ENCODE measurements around the gene SYP.

Gene SYP

DNA sequence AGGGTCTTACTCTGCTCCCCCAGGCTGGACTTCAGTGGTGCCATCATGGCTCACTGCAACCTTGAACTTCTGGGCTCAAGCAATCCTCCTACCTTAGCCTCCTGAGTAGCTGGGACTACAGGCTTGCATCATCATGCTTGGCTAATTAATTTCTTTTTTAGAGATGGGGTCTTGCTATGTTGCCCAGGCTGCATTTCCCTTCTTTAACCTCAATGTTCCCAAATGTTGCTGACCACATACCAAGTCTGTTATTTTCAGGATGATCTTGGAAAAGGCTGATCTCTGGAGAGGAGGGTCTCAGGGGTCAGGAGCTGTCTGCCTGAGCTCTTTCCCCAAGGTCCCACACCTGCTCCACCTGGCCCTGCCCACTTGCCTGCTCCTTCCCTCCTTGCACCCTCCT lies 20.1 kb upstream of the SYP start:
- no peak for DNase-seq (ENCODE audit: low read depth)

DNA sequence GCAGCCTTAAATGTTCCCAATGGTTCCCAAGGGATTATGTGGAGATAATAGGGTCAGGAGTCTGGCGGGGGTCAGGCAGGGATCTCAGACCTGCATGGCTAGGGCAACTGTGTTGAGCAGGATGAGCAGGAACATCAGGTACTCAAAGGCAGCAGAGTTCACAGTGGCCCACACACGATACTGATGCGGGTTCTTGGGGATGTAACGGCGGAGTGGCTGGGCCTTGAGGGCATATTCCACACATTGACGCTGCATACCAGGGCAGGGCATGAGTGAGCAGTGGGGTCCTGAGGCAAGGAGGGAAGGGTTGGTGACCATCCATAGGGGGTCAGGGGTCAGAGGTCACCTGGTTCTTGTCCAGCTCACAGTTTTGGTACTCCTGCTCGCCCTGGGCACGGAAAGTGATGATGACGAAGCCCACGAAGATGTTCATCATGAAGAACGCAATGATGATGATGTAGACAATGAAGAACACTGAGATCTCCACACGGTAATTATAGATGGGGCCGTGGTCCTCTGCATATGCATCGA lies 15.1 kb upstream of the SYP start:
- DNase-seq (ENCODE audit: low read depth), result no peak

DNA sequence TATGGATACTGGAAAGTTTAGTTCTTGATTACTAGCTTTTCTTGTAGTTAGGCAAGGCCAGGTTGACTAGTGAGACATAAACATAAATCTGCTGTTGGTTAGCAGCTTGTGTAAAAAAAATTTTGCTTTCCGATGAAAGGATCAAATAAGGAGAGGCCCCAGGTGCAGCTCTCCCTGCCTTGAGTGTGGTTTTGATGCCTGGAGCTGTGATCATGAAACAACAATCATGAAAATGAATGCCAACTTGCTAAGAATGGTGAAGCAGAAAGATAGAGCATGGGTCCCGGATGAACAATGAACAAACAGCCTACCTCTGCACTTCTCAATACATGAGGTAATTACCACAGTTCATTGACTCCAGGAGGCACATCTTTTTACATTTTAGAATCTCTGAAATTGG lies 14.4 kb upstream of the SYP start:
- no peak for DNase-seq (ENCODE audit: low read depth)

DNA sequence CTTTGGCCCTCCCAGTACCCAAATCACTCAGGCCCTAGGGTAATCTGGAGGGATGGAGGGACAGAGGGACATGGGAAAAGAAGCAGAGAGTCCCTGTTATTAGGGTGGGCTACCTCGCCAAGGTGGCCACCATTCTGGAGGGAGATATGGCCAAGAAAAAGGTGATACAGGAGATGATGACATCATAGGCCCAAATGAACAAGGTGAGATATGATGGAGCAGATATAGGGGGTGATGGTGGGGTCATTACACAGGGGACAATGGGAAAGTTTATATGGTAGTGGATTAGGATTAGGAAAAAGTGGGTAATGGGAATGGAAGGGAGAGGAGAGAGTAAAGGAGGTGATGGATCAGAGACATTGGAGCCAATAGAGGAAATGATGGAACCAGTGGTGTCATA lies 12.9 kb upstream of the SYP start:
- DNase-seq (ENCODE audit: low read depth), result no peak

DNA sequence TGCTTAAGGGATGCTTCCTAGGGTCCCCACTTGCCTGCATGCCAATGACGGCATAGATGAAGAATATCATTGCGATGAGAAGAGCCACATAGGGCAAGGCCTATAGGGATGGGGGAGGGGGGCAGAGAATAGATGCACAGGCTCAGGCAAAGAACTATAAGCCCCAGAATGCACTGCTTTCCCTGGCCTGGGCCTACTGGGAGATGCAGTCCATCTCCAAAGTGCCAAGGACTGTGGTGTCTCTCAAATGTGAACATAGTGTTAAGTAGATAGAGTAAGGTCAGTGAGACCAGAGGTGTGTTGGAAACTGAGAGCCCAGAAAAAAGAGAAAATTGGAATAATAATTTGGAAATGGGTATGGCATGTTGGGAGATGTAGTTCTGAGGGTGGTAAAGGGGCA lies 12.2 kb upstream of the SYP start:
- no peak for DNase-seq (ENCODE audit: low read depth)

DNA sequence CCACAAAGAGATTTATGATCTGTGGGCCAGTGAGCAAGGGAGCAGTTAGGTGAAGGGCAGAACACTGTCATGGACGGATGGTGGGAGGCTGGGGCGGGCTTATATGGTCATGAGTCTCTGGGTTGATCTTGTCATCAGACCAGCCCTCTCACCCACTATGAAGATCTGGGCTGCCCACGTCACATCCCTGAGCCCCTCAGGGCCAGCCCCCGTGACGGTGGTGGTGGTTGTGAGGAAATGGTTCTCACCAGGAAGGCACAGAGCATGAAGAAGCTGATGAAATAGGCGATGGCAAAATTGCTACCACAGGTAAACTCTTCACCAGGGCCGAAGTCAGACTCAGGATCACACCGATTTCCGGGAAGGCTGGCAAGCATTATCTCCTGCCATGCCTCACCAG lies 11.1 kb upstream of the SYP start:
- DNase-seq (ENCODE audit: low read depth), result no peak

DNA sequence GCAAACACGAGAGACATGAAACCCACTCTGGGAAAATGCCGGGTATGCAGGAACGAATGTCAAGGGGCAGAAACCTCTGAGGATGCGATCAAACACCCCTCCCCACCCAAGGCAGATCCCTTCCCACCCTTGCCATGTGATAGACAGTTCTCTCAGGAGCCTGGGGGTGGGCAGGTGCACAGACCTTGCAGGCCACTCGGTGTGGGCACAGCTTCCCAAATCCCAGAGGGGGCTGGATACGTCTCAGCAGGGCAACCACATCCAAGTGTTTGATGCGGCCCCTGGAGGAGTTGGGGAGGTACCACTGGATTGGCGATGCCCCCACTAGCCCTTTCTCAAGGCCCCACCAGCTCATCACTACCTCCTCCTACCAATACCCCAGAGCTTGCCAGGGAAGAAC lies 10.4 kb upstream of the SYP start:
- DNase-seq (ENCODE audit: low read depth), result no peak

DNA sequence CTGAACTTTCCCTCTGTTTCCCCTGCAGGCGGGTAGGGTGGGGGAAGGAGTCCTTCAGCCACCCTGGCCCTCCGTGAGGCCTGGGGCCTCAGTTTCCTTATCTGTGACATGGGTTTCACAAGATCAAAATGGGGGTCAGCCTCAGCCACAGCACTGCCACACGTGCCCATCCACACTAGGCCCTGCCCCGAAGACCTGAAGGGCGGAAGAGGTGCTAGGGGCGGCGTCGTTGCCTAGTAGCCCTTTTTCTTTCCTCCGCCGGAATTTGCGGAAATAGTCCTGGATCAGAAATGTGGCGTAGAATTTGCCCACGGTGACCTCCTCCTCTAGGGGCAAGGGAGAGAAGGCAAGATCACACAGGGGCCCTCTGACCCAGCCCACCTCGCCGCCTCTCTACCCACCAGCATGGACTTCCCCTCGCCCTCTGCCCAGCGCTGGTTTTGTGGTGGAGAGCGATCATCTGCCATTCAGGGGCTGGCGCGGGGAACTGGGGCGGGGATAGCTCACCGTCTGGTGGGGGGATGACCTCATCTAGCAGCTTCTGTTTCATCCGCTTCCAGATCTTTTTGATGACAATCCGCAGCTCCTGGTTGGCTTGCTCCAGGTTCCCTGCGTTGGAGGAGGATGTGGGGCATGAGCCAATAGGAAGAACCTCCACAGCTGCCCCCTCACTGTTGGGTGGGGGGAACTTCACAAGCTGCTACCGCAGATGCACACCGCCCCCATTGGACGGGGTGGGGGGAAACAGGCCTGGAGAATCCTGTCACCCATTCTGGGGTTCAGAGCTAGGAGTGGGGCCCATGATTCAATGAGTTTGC lies 9.7 kb upstream of the SYP start:
- DNase-seq (ENCODE audit: low read depth), result no peak

DNA sequence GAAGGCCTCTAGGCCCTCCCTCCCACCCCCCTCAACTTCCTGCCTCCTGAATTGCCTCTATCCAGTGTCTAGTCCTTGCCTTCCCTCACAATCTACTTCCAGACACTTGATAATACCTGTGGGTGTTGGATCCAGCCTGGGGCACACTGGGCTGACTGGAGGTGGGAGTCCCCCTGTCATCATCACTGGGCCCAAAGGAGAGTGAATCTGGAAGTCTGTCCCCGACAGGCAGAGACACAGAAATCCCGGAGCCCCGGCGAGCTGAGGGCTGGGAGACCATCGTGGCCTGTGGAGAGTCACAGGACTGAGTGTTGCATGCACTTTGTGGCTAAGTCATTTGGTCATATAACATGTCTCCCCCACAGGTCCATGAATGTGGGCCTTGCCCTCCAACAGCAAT lies 8.4 kb upstream of the SYP start:
- no peak for DNase-seq (ENCODE audit: low read depth)

DNA sequence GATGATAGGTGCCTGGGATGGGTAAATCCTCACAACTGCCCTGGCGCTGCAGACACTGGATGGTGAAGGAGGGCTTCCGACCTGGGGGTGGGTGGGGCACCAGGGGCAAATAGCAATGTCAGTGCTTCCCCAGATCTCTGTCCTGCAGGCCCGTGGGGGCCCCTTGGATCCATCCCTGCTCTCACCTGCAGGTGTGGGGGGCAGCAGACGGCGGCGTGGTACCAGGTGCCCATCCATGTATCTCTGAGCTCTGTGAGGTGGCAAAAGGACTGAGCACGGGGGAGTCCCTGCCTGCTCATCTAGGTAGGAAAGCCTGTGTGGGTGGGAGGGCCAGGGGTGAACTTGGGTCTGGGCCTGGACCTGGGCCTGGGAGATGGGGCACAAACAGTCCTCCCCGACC lies 6.5 kb upstream of the SYP start:
- DNase-seq (ENCODE audit: low read depth), result no peak

DNA sequence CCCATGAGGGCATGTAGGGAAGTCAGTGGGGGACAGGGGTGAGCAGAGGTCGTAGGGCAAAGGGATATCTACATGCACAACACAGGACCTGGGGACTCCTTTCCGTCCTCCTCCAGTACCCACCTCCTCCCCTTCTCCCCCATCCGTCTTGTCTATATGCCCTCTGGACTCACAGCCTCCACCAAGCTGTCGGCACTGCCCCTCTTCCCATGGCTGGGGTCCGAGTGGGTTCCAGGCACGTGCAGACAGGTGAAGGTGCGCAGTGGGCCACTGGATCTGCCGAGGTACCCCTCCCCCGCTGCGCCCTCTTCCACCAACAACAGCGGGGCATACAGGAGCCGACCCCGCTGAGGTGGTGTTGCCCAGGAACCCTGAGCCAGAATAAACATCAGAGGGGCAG lies 5.5 kb upstream of the SYP start:
- no peak for DNase-seq (ENCODE audit: low read depth)

DNA sequence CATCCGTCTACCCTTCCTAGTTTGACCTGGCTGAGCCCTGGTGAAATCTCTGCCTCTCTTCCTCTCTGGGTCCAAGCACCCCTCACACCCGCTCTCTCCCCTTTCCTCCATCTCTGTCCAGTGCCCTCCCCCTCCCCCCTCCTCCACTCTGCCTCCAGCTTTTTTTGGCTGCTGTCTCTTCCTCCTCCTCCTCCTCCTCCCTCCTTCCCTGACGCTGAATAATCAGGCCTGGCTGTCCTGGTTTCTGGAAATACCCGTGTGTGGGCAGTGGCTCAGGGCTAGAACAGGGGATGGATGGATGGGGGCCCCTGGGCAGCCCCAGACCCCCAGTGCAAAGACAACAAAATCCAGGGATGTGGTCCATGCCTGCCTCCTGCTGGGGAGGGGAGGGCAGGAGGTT lies 4.7 kb upstream of the SYP start:
- DNase-seq (ENCODE audit: low read depth), result no peak

DNA sequence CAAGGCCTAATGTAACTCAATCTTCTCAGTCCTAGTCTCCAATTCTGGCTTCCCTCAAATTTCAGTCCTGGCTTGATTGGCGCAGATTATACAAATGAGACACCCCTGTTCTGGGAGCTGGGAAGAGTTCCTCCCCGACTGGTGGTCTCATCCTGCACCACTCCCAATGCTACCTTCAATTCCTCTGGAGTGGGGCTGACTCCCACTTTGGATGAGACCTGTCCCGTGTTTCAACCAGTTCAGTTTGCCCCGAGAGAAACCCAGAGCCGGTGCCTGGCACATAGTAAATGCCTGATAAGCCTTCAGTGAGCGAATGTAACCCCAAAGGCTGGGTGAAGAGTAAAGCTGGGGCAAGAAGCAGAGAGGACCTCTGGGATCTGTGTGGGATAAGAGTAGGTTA lies 4.0 kb upstream of the SYP start:
- DNase-seq (ENCODE audit: low read depth), result no peak

DNA sequence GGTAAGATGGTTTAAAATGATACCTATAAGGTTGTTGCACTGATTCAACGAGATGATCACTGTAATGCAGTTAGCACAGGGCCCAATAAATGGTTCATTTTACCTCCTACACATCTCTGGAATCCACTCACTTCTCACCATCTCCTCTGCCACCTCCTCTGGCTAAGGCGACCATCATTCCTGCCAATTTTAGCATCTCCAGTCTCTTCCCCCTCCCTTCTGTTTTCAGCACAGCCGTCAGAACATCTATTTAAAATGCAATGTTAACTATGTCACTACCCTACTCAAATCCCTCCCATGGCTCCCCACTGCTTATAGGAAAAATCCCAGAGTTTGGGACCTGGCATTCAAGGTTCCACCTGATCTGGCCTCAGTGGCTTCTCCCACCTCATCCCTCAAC lies 3.5 kb upstream of the SYP start:
- DNase-seq (ENCODE audit: low read depth), result no peak

DNA sequence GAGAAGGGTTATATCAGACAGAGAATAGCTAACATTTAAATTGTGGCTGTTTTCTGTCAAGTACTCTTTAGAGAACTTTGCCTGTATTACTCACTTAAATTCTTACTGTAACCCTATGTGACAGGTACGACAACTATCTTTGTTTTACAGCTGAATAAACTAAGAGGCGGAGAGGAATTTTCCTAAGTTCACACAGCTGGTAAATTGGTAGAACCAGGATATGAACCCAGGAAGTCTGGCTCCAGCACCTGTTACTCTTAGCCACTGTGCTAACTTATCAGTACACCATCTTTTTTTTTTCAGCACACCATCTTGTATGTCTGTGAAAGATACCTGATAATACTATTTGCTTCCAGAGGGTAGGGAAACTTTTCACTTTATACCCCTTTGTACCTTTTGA lies 2.0 kb upstream of the SYP start:
- DNase-seq (ENCODE audit: low read depth), result no peak

DNA sequence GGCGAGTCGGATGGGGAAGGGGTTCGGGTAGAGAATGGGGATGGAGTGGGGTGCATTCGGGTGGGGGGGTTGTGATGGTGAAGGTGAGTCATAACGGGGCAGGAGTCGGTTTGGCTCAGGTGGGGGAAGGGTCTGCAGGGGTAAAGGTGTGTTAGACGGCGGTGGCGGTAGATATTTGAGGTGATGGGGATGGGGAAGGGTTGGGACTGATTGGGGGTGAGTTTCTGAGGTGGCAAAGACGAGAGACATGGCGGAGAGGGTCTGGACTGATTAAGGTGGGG lies 738 bp downstream of the SYP start:
- no peak for DNase-seq (ENCODE audit: low read depth)

DNA sequence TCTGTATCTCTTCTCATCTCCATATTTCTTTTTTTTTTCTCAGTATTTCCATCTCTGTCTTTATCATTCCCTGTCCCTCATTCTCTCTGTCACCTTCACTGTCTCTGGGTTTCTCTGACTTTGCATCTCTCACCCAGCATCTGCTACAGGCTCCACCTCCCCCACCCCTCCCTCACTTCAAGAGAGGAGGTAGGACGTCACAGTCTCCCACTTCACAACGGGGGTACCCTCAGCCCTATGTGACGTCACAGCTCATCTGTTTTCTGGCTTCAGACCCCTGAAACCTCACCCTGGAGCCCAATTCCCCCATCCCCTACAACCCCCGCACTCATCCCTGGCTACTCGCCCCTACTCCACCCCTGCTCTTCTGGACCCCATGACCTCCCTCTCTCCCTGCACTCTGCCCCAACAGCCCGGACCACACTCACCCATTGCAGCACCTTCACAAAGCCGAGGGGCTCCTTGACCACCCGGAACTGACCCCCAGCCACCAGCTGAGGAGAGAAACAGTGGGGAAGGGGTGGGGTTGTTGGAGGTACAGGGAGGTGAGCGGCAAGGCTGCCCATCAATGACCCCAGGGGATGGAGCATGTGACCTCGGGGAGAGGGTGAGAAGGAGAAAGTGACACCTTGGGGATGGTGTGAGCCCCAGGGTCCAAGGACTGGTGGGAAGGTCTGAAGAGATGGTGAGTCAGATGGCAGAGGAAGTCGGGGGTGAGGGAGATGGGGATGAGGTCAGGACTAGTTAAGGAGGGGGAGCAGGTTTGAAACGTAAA lies 1.3 kb downstream of the SYP start:
- no peak for DNase-seq (ENCODE audit: low read depth)

DNA sequence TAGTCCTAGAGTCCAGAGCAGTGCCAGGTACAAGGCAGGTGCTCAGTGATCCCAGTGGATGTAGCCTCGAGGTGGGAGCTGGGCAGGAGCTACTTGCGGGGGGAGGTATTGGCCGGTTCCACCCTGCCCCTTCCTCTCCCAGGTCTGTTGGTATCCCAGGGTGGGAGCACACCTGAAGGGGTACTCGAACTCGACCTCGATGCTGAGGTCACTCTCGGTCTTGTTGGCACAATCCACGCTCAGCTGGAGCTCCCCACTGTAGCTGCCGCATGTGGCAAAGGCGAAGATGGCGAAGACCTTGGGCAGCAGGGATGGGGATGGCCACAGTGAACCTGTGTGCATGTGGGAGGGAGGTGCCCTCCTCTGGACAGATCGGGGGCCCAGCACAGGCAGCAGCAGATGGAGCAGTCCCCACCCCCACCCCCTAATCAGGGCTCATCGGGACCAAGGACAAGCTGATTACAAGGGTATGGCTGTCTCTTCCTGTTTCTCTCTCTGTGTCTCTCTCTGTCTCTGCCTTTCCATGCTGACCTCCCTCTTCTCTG lies 2.4 kb downstream of the SYP start:
- no peak for DNase-seq (ENCODE audit: low read depth)

DNA sequence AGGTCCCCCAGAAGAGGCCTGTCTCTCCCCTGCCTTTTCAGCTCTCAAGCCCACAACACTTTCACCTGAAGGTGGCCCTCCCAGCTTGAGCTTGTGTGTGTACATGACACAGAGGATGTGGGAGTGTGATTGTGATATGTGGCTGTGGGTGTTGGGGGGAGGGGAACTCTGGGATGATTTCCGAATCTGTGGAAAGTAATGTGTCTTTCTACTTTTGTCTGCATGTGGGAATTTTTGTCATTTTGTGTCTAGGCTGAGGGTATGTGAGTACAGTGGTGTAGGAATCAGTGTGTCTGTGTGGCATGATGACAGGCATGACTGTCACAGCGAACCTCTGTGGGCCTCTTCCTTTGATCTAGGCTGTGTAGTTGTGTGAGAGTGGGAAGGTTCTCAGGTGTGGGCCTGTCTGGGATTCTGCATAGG lies 6.4 kb downstream of the SYP start:
- DNase-seq (ENCODE audit: low read depth), result no peak

DNA sequence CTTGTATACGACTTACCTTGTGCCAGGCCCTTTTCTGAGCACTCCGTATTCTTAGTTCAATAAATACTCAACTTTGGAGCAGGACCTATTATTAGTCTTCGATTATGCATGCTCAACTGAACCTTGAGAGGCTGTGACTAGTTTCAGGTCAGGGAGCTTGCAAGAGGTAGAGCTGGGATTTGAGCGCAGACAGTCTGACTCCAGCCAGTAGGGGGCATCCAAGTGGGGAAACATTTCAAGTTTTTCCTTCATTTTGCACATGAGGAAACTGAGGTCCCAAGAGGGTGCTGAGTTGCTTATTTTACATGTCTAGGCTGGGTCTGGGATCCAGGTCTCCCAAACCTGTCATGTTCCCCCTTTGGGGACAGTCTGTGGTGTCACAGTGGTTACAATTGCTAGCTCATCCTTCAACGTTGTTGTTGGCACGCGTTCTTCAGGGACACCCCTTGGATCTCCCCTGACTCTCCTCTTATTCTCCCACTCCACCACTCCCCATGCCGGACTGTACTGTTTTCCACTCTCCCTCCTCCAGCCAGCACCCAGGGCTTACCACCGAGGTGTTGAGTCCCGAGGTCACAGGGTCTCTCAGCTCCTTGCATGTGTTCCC lies 7.2 kb downstream of the SYP start:
- no peak for DNase-seq (ENCODE audit: low read depth)

DNA sequence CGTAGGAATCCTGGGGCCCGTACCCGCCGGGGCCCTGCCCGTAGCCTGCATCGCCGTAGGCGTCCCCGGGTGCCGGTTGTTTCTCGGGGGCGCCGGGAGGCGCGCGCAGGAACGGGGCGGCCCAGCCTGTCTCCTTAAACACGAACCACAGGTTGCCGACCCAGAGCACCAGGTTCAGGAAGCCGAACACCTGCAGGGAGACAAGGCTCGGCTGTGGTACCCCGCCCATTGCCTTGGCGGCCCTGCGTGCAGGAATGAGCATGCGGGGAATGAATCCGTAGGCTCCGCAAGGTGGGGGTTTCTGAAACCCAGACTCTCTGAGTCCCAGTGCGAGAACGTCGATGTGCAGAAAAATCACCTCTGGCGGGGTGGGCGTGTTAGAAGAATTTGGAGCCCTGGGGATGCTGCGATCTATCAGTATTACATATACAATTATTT lies 8.4 kb downstream of the SYP start:
- no peak for DNase-seq (ENCODE audit: low read depth)

DNA sequence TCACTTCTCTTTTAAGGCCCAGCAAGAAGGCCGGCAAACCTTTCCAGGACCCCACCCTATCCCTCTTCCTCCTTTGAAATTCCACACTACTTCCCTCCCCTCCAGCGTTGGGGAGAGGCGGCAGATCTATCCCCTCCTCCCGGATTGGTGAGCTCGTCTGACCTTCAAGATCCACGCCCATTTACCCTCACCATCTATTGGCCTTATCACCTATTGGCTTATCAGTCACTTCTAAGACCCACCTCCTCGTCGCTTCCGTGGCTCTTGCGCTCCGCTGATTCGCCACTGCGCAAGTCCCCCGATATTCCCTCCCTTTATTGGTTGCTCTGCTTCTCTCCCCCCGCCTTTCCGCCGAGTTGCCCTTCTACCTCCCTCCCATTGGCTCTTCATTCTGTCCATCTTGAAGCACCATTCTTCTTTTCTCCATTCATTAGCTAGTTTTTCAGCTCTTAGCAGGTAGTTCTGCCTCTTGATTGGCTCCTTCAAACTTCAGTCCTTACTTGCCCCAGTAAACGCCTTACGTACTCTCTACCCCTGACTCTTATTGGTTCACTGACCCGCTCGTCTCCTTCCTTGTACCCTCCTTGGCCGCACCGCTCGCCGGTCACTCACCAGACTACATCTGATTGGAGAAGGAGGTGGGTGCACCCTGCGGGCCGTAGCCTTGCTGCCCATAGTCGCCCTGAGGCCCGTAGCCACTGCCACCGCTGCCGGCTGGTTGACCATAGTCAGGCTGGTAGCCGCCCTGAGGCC lies 9.0 kb downstream of the SYP start:
- DNase-seq (ENCODE audit: low read depth), result peak; percentile 70
